GM18909 (cell line): ENCODE data around the gene EGR1.

Experiments
- ATAC-seq: cut with Tn5 transposase; IDR thresholded peaks from one replicate; pipeline ENCODE4 v1.9.1; 2021; ENCODE audit warnings: mild to moderate bottlenecking; ENCODE audit not compliant: unreplicated experiment, poor library complexity

EGR1 gene

DNA sequence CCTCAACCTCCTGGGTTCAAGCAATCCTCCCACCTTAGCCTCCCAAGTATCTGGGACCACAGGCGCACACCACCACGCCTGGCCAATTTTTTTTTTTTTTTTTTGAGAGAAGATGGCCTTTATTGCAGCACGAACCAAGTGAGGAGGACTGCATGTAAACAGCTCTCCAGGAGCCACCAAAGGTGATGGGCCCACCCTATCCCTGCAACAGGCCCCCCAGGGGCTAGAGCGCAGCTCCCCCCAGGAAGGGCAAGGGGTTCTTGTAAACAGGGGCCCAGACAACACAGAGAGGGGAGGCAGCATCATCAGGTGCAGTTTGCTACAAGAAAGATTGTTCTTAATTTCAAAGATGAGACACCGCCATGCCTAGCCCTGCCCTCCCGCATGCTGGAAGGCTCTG lies 12.6 kb upstream of the EGR1 start:
- ATAC-seq, result no peak

DNA sequence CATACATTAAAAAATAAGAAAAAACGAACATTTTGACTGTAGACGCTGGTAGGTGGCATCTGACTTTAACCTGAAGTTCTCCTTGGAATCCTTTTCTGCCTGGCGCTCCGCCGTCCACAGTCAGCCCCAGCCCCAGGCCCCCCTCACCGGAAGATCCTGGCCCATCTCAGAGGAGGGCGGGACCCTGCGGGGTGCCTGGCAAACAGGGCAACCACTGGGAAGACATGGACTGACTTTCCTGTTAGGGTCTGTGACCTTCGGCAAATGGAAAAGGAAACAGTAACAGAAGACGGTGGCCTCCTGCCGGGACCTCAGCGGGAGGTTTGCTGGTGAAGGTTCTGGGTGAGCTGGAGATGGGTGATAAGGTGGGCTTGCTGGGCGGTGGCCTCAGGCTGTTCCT lies 11.7 kb upstream of the EGR1 start:
- ATAC-seq, result no peak

DNA sequence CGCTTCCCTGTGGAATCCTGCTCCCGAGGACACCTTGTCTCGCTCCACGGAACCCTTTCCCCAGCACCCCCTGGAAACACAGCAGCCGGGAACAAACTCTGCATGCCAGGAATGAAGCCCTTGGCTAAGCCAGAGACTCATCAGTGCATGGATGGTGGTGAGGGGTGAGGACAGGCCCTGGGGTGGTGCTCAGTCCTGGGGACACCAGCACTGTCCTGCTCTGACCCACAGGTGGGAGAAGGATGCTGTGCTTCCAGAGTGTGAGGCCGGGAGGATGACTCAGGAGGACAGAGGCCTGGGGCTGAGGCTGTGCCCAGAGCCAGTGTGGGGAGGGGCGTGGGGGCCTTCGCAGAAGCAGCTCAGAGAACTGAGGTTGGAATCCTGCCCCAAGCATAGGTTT lies 11.2 kb upstream of the EGR1 start:
- no peak for ATAC-seq

DNA sequence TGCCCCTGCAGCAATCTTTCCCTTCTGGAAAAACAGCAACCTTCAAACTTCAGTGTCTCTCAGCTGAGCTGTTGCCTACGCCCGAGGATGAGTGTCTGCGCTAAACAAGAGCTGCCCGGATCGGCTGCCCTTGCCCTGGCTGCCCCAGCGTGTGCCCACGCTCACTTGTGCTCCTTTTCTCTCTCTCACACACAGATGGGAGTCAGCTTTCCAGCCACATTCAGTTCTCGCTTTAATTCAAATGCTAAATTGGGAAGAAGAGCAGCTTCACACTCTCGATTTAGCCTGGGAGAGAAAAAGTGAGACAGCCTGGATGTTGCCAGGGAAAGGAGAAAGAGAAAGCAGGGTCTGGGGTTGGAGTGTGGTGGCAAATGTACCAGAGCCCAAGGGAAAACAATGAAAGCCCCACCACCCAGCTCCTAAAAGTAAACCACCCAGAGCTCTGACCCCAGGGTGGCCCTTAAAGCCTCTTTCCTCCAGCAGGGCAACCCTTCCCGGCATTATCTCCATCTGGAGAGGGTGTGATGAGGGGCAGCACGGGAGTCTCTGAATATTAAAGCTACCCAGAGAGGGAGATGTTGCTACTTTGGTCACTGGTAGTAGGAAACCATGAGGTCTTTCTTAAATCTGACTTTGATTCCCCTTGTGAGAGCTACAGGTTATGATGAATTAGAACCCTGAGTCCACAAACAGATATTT lies 9.9 kb upstream of the EGR1 start:
- no peak for ATAC-seq

DNA sequence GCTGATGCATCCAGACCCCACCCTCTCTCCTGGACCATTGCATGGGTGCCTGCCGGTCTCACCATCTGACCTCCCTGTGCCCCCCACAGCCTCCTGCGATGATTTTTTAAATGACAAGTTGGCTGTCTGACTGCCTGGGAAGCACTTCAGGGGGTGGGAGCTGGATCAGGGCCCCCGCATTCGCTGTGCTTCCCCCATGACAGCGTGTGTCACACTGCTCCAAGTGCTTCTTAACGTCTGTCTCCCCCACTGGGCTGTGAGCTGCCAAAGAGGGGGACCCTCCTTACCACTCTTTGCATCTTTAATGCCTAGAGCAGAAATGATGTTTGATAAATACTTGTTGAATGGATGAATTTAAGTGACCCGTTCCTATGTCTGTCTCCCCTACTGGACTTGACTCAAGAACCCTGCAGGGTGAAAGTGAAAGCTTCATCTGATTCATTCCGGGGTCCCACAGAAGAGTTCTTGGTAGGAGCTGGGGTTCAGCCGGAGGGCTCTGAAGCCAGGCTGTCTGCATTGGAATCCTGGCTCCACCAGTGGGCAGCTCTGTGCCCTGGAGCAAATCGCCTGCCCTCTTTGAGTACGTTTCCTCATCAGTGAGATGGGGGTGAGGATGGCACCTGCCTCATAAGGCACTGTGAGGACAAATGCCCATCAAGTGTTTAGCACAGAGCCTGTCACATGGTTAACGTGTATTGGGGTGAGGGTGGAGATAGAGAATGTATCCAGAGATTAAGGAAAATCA lies 7.6 kb upstream of the EGR1 start:
- ATAC-seq, result no peak

DNA sequence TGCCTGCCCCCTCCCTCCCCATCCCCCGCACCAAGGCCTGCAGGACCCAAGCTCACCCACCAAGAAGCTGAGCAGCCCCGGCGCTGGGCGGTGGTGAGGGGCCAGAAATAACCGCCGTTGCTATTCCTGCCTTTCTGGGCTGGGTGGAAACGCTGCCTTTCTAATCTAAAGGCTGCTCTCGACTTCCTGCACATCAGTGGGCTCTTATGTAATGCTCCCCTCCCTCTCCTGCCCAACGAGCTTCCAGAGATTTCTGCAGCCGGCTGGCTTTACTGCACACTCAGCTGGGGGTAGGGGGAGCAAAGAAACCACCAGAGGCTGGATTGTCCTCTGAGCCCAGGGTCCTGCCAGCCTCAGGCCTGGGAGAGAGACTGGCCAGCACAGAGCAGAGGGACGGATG lies 6.9 kb upstream of the EGR1 start:
- ATAC-seq, result no peak

DNA sequence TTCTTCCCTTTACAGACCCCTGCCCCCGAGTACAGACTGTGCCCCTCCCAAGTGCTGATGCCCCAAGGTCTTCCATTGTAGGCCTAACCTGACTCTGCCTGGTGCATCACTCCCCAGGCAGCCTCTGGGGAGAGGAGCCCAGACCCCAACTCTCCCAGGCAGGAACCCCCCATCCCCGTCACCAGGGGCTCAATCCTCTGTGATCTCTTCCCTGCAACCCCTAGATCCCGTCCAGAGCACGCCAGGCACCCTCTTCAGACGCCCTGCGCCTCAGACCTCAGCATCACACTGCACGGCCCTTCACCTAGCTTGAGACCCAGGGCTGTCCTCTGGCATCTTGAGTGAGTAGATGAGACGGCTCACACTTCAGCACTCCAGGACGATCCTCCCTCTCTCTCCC lies 6.4 kb upstream of the EGR1 start:
- ATAC-seq, result no peak

DNA sequence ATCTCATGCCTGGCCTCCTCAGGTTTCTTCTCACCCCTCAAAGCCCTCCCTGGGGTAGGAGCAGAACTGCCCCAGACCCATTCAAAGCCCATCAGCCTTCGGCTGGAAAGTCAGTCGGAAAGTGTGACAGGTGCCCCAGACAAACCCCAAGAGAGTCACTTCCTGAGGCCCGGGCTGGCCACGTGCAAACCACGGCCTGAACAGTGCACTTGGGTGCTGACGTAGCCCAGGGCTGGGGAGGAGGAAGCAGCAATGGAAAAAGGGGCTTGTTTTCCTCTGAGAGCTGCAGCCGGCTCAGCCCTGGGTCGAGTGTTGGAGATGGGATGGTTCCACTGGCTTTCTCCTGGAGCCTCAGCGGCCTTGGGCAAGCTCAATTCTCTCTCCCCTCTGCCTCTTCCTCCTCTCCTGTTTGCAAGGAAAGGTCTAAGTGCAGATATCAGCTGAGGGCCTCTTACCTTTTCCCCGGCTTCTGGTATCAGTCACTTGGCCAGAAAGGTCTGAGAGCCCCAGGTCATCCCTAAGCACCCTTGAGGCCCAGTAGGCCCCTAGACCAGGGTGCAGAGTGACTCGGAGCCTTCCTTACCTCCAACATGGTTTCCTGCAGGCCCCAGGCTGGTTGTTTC lies 5.9 kb upstream of the EGR1 start:
- ATAC-seq, result no peak

DNA sequence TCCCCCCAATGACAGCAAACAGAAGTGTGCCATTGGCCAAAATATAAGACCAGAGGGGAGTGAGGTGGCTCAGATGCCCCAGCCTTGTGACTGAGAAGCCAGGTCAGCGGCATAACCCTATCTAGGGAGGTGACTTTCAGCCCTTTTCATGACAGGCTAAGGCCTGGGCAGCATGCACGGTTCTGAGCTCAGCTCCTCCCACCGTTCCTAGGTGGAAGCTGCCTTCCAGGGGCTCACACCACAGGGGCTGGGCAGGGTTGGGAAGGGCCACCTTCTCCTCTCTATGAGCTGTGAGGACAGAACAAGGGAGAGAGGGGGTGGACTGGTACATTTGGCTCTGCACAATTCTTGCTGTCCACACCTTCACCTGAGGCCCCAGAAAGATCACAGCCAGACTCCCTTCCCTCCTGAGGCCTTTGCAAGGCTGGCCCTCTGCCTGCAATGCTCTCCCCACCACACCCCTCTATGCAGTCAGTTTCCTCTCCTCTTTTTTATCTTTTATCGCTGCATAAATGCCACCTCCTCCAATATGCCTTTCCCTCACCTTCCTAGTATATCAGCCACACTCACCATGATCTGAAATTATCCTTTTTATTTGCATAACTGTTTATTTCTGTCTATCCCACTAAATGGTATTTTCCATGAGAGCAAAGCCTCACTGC lies 5.1 kb upstream of the EGR1 start:
- no peak for ATAC-seq

DNA sequence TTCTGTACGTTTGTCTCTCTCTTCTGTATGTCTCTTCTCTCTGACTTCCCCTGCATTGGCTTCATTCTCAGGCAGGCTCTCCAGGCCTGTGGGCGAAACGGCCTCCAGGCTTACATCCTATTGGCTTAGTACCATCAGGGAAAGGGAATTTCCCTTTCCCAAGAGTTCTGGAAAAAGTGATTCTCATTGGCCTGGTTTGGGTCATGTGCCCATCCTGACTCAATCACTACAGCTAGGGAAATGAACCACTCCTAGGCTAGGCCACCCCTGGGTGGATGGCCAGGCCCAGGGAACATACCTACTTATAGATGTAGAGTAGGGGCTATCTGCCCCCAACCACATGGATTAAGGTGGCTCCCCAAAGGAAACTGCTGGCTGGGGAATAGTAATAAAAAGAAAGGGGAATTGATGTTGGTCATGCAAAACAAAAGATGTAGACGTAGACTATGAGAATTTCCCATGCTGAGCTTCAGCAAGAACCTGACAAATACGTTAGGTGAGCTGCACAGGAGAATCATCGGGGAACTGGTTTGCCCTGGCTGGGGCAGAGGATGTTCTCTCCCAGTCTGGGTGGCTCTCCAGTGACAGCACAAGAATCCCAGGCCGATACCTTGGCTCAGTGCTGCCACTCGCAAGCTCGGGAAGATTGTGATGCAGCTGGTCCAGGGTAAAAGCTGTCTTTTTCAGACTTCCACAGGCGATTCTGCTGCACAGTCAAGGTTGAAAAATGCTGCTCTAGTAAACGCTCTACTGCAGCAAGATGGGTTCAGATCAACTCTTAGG lies 3.7 kb upstream of the EGR1 start:
- no peak for ATAC-seq

DNA sequence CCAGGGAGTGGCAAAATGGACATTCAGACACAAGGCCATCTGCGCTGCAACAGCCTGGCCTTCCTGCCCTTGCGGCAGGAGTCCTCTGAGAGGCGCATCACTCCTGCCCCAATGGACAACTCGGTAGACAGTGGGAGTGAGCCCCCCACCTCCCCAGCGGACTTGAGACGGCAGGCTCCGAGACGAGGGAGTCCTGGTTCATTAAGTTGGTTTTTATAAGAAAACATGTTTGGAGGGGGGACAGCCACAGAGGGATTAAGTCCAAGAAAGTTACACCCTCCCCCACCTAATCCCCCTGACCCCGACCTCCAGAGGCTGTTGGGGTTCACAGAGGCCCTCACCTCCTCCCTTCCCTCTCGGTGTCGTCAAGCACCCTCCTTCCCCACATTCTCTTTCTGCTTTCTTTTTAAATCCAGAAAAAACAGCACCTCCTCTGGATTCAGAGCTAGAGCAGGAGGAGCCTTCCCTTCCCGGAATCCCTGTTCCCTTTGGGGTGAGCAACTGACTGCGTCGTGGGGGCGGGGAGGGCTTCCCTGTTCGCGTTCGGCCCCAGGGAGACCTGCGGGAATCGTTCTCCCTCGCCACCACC lies 1.8 kb upstream of the EGR1 start:
- ATAC-seq, result no peak

DNA sequence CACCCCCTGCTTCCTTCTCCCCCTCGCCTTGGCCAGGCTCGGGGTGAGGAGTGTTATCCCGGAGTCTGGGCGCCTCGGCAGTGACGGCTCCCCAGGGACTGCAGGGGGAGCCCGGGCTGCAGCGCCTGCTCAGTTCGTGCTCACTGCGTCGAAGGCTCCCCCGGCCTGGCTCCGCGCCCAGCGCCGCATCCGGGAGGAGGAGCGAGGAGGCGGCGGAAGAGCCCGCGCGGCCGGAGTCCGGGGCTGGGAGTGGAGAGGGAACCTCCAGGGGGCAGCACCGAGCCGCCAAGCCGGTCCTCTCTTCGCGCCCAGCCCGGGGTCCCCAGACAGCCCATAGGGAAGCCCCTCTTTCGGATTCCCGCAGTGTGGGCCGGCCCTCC lies 1.3 kb upstream of the EGR1 start:
- ATAC-seq, result peak; percentile 56

DNA sequence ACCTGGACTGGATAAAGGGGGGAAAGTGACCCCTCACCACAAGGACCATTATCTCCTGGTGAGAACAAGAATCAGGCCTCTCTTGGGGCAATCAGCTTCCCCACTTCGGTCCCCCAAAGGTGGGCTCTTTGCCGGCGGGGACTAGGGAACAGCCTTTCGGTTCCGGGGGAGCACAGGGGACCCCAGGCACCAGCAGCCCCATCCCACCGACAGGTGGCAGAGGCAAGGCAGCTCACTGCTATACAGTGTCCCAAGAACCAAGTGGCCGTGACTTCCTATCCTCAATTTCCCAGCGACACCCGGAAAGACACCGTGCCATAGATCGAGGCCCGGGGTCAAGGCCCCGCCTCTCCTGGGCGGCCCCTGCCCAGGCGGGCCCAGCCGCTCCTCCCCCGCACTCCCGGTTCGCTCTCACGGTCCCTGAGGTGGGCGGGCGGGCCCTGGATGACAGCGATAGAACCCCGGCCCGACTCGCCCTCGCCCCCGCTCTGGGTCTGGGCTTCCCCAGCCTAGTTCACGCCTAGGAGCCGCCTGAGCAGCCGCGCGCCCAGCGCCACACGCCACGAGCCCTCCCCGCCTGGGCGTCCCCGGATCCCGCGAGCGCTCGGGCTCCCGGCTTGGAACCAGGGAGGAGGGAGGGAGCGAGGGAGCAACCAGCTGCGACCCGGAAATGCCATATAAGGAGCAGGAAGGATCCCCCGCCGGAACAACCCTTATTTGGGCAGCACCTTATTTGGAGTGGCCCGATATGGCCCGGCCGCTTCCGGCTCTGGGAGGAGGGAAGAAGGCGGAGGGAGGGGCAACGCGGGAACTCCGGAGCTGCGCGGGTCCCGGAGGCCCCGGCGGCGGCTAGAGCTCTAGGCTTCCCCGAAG lies 655 bp upstream of the EGR1 start:
- peak; percentile 81 for ATAC-seq

DNA sequence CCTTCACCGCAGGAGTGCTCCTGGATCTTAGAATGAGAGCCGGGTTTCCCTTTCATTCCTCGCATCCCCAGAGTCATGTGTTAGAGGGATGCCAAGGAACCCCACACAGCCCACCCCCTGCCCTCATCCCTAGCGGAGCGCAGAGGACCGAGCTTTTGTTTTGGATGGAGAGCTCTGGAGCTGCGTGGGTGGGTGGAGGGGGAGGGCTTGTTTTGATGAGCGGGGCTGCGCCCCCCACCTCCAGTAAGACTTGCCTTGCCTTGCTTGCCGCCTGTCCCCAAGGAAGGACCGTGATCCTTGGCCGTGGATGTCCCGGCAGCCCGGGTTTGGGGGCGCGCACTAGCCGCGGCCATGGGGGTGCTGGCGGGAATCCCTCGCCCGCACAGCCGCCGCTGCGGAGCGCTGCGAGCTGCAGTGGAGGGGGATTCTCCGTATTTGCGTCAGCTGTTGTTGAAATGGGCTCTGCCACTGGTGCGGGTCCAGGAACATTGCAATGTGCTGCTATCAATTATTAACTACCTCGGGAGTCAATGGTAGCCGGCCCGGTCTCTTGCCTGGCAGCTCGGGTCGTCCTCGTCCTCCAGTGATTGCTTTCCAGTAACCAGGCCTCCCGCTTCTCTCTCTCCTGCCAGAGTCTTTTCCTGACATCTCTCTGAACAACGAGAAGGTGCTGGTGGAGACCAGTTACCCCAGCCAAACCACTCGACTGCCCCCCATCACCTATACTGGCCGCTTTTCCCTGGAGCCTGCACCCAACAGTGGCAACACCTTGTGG lies 1.0 kb downstream of the EGR1 start:
- ATAC-seq, result no peak

DNA sequence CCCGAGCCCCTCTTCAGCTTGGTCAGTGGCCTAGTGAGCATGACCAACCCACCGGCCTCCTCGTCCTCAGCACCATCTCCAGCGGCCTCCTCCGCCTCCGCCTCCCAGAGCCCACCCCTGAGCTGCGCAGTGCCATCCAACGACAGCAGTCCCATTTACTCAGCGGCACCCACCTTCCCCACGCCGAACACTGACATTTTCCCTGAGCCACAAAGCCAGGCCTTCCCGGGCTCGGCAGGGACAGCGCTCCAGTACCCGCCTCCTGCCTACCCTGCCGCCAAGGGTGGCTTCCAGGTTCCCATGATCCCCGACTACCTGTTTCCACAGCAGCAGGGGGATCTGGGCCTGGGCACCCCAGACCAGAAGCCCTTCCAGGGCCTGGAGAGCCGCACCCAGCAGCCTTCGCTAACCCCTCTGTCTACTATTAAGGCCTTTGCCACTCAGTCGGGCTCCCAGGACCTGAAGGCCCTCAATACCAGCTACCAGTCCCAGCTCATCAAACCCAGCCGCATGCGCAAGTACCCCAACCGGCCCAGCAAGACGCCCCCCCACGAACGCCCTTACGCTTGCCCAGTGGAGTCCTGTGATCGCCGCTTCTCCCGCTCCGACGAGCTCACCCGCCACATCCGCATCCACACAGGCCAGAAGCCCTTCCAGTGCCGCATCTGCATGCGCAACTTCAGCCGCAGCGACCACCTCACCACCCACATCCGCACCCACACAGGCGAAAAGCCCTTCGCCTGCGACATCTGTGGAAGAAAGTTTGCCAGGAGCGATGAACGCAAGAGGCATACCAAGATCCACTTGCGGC lies 1.8 kb downstream of the EGR1 start:
- ATAC-seq, result no peak

DNA sequence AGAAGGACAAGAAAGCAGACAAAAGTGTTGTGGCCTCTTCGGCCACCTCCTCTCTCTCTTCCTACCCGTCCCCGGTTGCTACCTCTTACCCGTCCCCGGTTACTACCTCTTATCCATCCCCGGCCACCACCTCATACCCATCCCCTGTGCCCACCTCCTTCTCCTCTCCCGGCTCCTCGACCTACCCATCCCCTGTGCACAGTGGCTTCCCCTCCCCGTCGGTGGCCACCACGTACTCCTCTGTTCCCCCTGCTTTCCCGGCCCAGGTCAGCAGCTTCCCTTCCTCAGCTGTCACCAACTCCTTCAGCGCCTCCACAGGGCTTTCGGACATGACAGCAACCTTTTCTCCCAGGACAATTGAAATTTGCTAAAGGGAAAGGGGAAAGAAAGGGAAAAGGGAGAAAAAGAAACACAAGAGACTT lies 2.4 kb downstream of the EGR1 start:
- no peak for ATAC-seq

DNA sequence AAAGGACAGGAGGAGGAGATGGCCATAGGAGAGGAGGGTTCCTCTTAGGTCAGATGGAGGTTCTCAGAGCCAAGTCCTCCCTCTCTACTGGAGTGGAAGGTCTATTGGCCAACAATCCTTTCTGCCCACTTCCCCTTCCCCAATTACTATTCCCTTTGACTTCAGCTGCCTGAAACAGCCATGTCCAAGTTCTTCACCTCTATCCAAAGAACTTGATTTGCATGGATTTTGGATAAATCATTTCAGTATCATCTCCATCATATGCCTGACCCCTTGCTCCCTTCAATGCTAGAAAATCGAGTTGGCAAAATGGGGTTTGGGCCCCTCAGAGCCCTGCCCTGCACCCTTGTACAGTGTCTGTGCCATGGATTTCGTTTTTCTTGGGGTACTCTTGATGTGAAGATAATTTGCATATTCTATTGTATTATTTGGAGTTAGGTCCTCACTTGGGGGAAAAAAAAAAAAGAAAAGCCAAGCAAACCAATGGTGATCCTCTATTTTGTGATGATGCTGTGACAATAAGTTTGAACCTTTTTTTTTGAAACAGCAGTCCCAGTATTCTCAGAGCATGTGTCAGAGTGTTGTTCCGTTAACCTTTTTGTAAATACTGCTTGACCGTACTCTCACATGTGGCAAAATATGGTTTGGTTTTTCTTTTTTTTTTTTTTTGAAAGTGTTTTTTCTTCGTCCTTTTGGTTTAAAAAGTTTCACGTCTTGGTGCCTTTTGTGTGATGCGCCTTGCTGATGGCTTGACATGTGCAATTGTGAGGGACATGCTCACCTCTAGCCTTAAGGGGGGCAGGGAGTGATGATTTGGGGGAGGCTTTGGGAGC lies 3.1 kb downstream of the EGR1 start:
- no peak for ATAC-seq
